Dermis blood vessel endothelial cell (primary cell): ENCODE results near the gene JUP. TPM values are rescaled to one million over a fixed set of nuclear protein-coding genes. Genes with fewer than 3 reads are reported as not detected.

Experiments used
- DNase-seq: peaks from one replicate; pipeline ENCODE4 v3.0.0; 2010
- total RNA-seq: library from RNA; depleted of rRNA; stranded (reverse); fragments of >200 nt; gene quantifications from 2 replicates; pipeline ENCODE4 v1.2.3, GENCODE V29; 2014

The JUP gene
- total RNA-seq, 1 donor from 2014 or later = 416 TPM

- no peak for DNase-seq
Observed at GRCh38 chr17:41717408-41718286, 68.9 kb downstream of the JUP start.

- no peak for DNase-seq
Observed at GRCh38 chr17:41711669-41712400, 74.7 kb downstream of the JUP start, which contains the start of gene GAST. GAST (plus strand) TSS chr17:41712331; CDS start chr17:41715437, 3,106 bp downstream.

- peak; percentile 73 for DNase-seq
Observed at GRCh38 chr17:41710472-41711090, 75.9 kb downstream of the JUP start.

- no peak for DNase-seq
Observed at GRCh38 chr17:41707803-41708669, 78.5 kb downstream of the JUP start.

GRCh38 chr17:41705271-41705991 lies 81.1 kb downstream of the JUP start:
- DNase-seq = peak; percentile 72

Other genes with a start within 250 kb of the JUP start
- gene KRT9, start 214.7 kb downstream of the JUP start, total RNA-seq = not detected in 2 replicates
- 0.05 and 0.85 TPM in 2 replicates for gene KRT14, start 199.8 kb downstream of the JUP start, total RNA-seq
- 0.28 and 0.51 TPM in 2 replicates for gene KRT16, start 173.9 kb downstream of the JUP start, total RNA-seq
- gene KRT17, start 162.1 kb downstream of the JUP start, total RNA-seq = 2.0 and 3.7 TPM in 2 replicates
- 93.3 and 128 TPM in 2 replicates for gene EIF1, start 97.8 kb downstream of the JUP start, total RNA-seq
- gene GAST, start 74.4 kb downstream of the JUP start, total RNA-seq = not detected in 2 replicates
- gene HAP1, start 52.1 kb downstream of the JUP start, total RNA-seq = 0.23 and 0.68 TPM in 2 replicates
- 65.4 and 79.3 TPM in 2 replicates for gene P3H4, start 25.2 kb upstream of the JUP start, total RNA-seq
- gene FKBP10, start 26.3 kb upstream of the JUP start, total RNA-seq = 186 and 244 TPM in 2 replicates
- 53.0 and 102 TPM in 2 replicates for gene NT5C3B, start 49.5 kb upstream of the JUP start, total RNA-seq
- gene KLHL10, start 51.1 kb upstream of the JUP start, total RNA-seq = 0.05 TPM in 1 of 2 replicates, not detected in the other
- 35.7 and 41.2 TPM in 2 replicates for gene KLHL11, start 78.7 kb upstream of the JUP start, total RNA-seq
- gene ACLY, start 132.2 kb upstream of the JUP start, total RNA-seq = 195 and 384 TPM in 2 replicates
- 0.28 and 0.34 TPM in 2 replicates for gene ODAD4, start 143.9 kb upstream of the JUP start, total RNA-seq
- gene CNP, start 180.1 kb upstream of the JUP start, total RNA-seq = 48.7 and 63.1 TPM in 2 replicates
- 68.2 and 89.0 TPM in 2 replicates for gene DNAJC7, start 230.7 kb upstream of the JUP start, total RNA-seq
- 44.2 and 46.6 TPM in 2 replicates for gene NKIRAS2, start 233.4 kb upstream of the JUP start, total RNA-seq